HG03066 (cell line): ENCODE data around the gene DHPS.
"Not testable (repeated sequence)": the region's sequence is repeated elsewhere in the genome, so short reads cannot be mapped to it uniquely, and the experiment has no call there.

Experiments used
- ATAC-seq: cut with Tn5 transposase; IDR thresholded peaks from one replicate; pipeline ENCODE4 v1.9.1; 2021; ENCODE audit warnings: low read depth; ENCODE audit not compliant: unreplicated experiment

DHPS gene

DNA sequence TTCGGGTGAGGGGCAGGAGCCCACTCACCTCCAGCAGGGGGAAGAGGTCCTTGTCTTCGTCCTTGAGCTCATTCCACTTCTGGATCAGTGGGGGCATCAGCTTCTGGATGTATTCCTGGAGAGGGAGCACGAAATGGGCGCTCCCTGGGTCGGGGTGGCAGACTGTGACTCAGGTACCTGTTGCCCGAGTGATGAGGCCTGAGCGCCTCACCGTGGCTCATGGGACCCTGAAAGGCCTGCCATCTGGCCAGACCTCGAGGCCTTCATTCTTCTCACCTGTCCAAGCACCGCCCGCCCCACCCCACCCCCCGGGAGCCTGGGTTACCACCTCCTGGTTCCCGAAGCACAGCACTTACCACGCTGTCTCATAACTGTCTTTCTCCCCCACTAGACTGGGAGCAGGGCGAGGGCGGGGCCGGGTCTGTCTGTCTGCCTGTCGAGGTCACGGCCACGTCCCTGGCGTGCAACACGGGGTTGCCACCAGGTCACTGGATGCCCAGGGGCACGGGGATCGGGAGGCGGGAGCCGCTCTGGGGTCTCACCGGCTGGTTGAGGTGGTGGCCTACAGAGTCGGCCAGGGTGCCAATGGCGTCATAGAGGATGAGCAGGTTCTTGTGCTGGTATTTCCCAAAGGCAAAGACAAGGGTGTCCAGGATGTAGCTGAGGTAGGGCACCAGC lies 24.1 kb upstream of the DHPS start:
- no peak for ATAC-seq

GRCh38 chr19:12705169-12705568 lies 23.5 kb upstream of the DHPS start:
- ATAC-seq, result no peak

DNA sequence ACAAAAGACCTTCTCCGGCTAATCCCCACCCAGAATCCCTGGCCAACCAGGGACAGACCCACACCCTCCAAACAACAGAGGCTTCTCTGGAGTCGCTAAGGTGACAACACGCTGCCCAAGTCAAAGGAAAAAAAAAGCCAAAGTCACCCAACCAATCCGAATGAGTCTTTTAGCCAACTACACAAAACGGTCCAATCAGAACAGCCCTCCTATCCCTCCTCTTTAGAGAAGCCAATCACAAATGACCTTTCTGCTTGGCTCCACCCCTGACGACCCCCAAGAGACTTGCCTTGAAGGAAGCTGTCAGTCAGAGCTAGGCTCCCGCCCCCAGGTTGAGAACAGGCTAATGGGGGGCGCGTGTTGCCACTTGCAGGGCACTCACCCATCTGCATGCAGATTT lies 21.4 kb upstream of the DHPS start:
- no peak for ATAC-seq

- ATAC-seq, result no peak
These were observed 20.1 kb upstream of the DHPS start for GRCh38 chr19:12701596-12702282.

DNA sequence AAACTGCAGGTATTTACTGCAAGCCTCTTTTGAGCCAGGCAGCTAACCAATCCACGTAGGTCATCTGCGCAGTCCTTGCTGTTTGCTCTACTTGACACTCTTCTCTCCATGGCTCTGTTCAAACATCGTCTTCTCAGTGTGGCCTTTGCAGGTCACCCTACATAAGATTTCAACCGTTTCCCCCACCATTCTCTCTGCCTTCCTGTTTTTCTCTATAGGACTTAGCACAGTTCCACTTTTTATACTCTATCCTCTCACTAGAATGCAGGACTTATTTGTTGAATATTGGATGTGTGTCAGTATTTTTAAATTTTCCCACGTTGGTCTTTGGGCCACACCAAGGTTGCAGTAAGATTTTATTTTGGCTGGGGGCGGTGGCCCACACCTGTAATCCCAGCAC lies 16.5 kb upstream of the DHPS start:
- no peak for ATAC-seq

GRCh38 chr19:12697425-12697824 lies 15.7 kb upstream of the DHPS start:
- not testable (repeated sequence) for ATAC-seq

GRCh38 chr19:12696366-12697335 lies 15.0 kb upstream of the DHPS start, which contains the start of gene FBXW9:
Gene FBXW9, minus strand, starts transcription at chr19:12696631. Its CDS starts 50 bp downstream, at chr19:12696581.
- peak; percentile 87 for ATAC-seq

GRCh38 chr19:12695997-12696365 lies 14.3 kb upstream of the DHPS start:
- no peak for ATAC-seq

- no peak for ATAC-seq
These were observed 13.8 kb upstream of the DHPS start for GRCh38 chr19:12695514-12695913.

GRCh38 chr19:12695096-12695495 lies 13.4 kb upstream of the DHPS start:
- ATAC-seq, result no peak

- no peak for ATAC-seq
These were observed 13.0 kb upstream of the DHPS start for GRCh38 chr19:12694641-12695040.

DNA sequence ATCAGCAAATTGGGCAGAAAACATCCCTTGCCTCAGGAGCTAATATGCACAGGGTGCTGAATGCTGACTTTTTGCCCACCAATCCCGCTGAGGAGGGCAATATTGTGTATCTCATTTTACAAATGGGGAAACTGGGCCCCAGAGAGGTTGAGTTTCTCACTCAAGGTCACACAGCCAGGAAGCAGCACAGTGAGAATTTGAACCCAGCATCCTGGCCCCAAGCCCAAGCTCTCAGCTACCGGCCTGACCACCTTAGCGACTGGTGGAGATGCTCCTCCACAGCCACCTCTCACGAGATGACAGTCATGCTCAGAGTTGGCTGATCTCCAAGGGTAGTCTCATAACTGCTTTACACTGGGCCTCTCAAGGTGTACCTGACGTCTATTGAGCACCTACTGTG lies 11.3 kb upstream of the DHPS start:
- ATAC-seq, result no peak

DNA sequence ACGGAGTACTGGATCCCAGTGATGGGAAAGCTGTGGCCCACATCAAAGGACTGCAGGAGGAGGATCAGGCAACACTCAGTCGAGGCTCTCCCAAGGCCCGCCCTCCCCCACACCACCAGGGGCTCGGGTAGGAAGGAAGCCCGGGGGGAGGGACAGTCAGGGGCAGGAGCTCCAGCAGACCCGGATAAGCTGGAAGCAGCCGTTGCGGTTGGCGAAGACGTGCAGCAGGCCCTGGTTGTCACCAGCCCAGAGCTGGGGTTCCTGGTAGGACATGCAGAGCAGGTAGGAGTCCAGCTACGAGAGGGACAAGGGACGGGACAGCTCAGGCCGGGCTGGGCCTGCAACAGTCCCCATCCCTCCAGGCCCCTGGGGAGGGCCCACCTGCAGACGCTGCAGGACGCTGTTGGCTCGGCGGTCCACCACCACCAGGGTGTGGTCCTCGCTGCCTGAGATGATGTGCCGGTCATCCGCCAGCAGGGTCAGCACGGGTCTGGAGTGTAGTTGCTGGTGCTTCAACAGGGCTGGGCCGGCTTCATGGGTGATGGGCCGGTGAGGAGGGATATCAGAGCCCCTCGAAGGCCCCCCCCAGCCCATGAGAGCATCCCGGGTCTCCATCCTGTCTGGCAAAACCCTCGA lies 8.0 kb upstream of the DHPS start:
- no peak for ATAC-seq

DNA sequence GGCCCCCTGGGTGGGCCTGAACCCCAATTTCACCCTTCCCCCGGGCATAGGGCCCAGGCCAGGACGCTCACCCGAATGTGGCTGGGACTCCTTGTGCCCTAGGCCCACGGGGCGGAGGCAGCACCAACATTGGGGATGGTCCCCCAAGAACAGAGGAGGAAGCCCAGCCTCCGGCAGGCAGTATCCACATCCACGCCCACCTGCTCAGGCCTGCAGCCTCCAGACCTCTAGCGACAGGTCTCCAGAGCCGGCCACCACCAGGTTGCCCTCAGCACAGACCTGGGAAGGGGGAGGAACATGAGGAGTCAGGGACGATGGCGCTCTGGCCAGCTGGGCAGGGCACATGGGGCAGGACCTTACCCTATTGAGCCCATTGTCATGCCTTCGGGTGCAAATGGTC lies 7.3 kb upstream of the DHPS start:
- no peak for ATAC-seq

- no peak for ATAC-seq
These were observed 6.0 kb upstream of the DHPS start, which contains the start of gene GNG14 for GRCh38 chr19:12687496-12688196. Gene GNG14, plus strand, starts transcription at chr19:12687998. Its CDS starts 51 bp downstream, at chr19:12688049.

DNA sequence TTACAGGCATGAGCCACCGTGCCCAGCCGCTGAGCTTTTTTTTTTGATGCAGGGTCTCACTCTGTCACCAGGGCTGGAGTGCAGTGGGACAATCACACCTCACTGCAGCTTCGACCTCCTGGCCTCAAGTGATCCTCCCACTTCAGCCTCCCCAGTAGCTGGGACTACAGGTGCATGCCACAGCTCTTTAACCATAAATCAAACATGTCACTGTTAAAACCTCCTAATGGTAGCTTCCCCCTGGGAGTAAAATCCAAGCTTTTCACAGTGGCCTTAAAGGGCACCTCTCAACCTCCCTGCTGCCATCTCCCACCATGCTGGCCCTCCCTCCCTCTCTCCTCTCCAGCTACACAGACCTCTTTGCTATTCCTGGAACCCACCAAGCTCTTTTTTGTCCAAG lies 4.2 kb upstream of the DHPS start:
- ATAC-seq, result no peak

DNA sequence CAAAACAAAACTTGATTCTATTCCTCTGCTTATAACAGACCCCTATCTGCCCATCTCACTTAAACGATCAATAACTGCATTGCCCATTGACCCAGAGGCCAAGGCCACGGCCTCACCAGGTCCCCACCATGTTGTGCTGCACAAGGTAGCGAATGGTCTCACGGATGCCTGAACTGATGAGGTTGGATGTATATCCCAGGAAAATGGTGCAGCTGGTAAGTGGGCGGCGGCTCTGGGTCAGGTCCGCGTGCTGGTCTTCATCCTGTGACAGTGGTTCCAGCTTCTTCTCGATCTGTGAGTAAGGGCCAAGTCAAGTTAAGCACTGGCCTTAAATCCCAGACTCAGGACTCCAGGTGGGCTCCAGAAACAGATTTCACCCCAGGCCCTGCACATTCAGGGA lies 1.6 kb downstream of the DHPS start:
- no peak for ATAC-seq

- not testable (repeated sequence) for ATAC-seq
These were observed 3.6 kb downstream of the DHPS start for GRCh38 chr19:12678039-12678438.

DNA sequence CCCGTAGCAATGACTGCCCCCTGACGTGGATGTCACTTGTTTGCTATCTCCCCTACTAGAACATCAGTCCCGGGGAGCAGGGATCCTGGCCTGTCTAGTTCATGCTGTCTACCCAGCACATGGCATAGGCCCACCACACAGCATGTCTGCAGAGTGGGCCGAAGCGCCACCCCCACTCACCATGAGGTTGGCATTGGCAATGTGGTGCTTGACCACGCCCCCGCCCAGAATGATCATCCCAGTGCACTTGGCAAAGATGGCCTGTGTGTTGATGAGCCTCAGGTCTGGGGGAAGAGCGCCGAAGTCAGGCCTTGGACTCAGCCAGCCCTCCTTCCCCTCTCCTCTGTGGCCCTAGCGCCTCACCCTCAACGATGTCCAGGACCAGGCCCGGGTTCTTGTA lies 4.8 kb downstream of the DHPS start:
- ATAC-seq, result no peak

- ATAC-seq, result no peak
These were observed 5.3 kb downstream of the DHPS start for GRCh38 chr19:12676384-12676792.
